ENCODE measurements around the gene WDFY4.

Gene WDFY4

GRCh38 chr10:49015700-49016099 is 331.0 kb downstream of the WDFY4 start:
- TF ChIP-seq CTCF (conservative IDR thresholded peaks at IDR 0.05; ENCODE audit: low read length) = no peak
- no peak for TF ChIP-seq EZH2phosphoT487 (IDR thresholded peaks at IDR 0.05; ENCODE audit: borderline replicate concordance)
- Histone ChIP-seq H3K4me2 (ENCODE audit: low read depth, low read length, poor library complexity, severe bottlenecking) (no peak overlapping the region), H2AFZ (ENCODE audit: low read length) (no peak overlapping the region), H4K20me1 (ENCODE audit: insufficient read depth, low read length, poor library complexity, severe bottlenecking) (no peaks in the 10 kb centered on the region), H3K27me3 (ENCODE audit: insufficient read depth, low read length, poor library complexity, severe bottlenecking) (no peaks in the 10 kb centered on the region), H3K4me1 (ENCODE audit: insufficient read depth, low read length, poor library complexity, severe bottlenecking) (no peaks in the 10 kb centered on the region), H3K4me3 (ENCODE audit: low read length, poor library complexity, severe bottlenecking) (no peak overlapping the region), H3K9me2 (replicated peaks; ENCODE audit: low read depth, low read length) (no peaks in the 10 kb centered on the region), H3K9me3 (ENCODE audit: insufficient read depth, low read depth, low read length) (no peaks in the 10 kb centered on the region), H3K79me2 (ENCODE audit: insufficient read depth, low read length) (no peaks in the 10 kb centered on the region), H3K36me3 (ENCODE audit: insufficient read depth, low read length) (no peaks in the 10 kb centered on the region), H3K9ac (ENCODE audit: low read depth, low read length, poor library complexity, severe bottlenecking) (no peak overlapping the region), H3F3A (ENCODE audit: low read depth) (no peaks in the 10 kb centered on the region)

- H3K79me2 ChIP-seq (ENCODE audit: insufficient read depth, low read length) = no peaks in the 10 kb centered on the region
- H3K27me3 ChIP-seq (ENCODE audit: insufficient read depth, low read length, poor library complexity, severe bottlenecking) = no peaks in the 10 kb centered on the region
- no peak overlapping the region for H3K4me2 ChIP-seq (ENCODE audit: low read depth, low read length, poor library complexity, severe bottlenecking)
- no peak overlapping the region for H3K4me3 ChIP-seq (ENCODE audit: low read length, poor library complexity, severe bottlenecking)
- no peak for TF ChIP-seq EZH2phosphoT487 (IDR thresholded peaks at IDR 0.05; ENCODE audit: borderline replicate concordance)
- no peak for TF ChIP-seq CTCF (conservative IDR thresholded peaks at IDR 0.05; ENCODE audit: low read length)
- H3F3A ChIP-seq (ENCODE audit: low read depth) = no peaks in the 10 kb centered on the region
- H3K9me2 ChIP-seq (replicated peaks; ENCODE audit: low read depth, low read length) = no peaks in the 10 kb centered on the region
- no peaks in the 10 kb centered on the region for H3K9me3 ChIP-seq (ENCODE audit: insufficient read depth, low read depth, low read length)
- no peak overlapping the region for H3K9ac ChIP-seq (ENCODE audit: low read depth, low read length, poor library complexity, severe bottlenecking)
- H2AFZ ChIP-seq (ENCODE audit: low read length) = no peak overlapping the region
- no peaks in the 10 kb centered on the region for H3K36me3 ChIP-seq (ENCODE audit: insufficient read depth, low read length)
- H3K4me1 ChIP-seq (ENCODE audit: insufficient read depth, low read length, poor library complexity, severe bottlenecking) = no peaks in the 10 kb centered on the region
- no peaks in the 10 kb centered on the region for H4K20me1 ChIP-seq (ENCODE audit: insufficient read depth, low read length, poor library complexity, severe bottlenecking)
Measured at GRCh38 chr10:49021685-49022084, 337.0 kb downstream of the WDFY4 start.

- no peak overlapping the region for H2AFZ ChIP-seq (ENCODE audit: low read length)
- no peaks in the 10 kb centered on the region for H3K27me3 ChIP-seq (ENCODE audit: insufficient read depth, low read length, poor library complexity, severe bottlenecking)
- H3K9ac ChIP-seq (ENCODE audit: low read depth, low read length, poor library complexity, severe bottlenecking) = no peak overlapping the region
- no peak overlapping the region for H3K4me3 ChIP-seq (ENCODE audit: low read length, poor library complexity, severe bottlenecking)
- no peaks in the 10 kb centered on the region for H4K20me1 ChIP-seq (ENCODE audit: insufficient read depth, low read length, poor library complexity, severe bottlenecking)
- H3K9me2 ChIP-seq (replicated peaks; ENCODE audit: low read depth, low read length) = no peaks in the 10 kb centered on the region
- H3K4me1 ChIP-seq (ENCODE audit: insufficient read depth, low read length, poor library complexity, severe bottlenecking) = no peaks in the 10 kb centered on the region
- H3F3A ChIP-seq (ENCODE audit: low read depth) = no peaks in the 10 kb centered on the region
- TF ChIP-seq EZH2phosphoT487 (IDR thresholded peaks at IDR 0.05; ENCODE audit: borderline replicate concordance) (no peak), CTCF (conservative IDR thresholded peaks at IDR 0.05; ENCODE audit: low read length) (no peak)
- no peaks in the 10 kb centered on the region for H3K9me3 ChIP-seq (ENCODE audit: insufficient read depth, low read depth, low read length)
- no peaks in the 10 kb centered on the region for H3K36me3 ChIP-seq (ENCODE audit: insufficient read depth, low read length)
- H3K79me2 ChIP-seq (ENCODE audit: insufficient read depth, low read length) = no peaks in the 10 kb centered on the region
- no peak overlapping the region for H3K4me2 ChIP-seq (ENCODE audit: low read depth, low read length, poor library complexity, severe bottlenecking)
Measured at GRCh38 chr10:49023071-49023470, 338.4 kb downstream of the WDFY4 start.
